ENCODE results near the gene EIF2A. TPM values are rescaled to one million over a fixed set of nuclear protein-coding genes. Genes with fewer than 3 reads are reported as not detected.

The EIF2A gene
- 124 and 181 TPM in 2 replicates for total RNA-seq (2016; rRNA removed; fragmentation: Illumina TruSeq; extraction: Trizol)
- total RNA-seq (2016; cell fraction: cytosol; rRNA removed; fragmentation: Illumina TruSeq; extraction: Trizol; ENCODE audit: low read depth): 107 and 124 TPM in 2 replicates
- total RNA-seq (2016; cell fraction: insoluble cytoplasmic fraction; rRNA removed; fragmentation: Illumina TruSeq; extraction: Trizol): 129 and 176 TPM in 2 replicates
- 181 and 205 TPM in 2 replicates for total RNA-seq (2016; cell fraction: membrane; rRNA removed; fragmentation: Illumina TruSeq; extraction: Trizol)
- total RNA-seq (2016; cell fraction: nucleus; rRNA removed; fragmentation: Illumina TruSeq; extraction: Trizol): 96.9 and 98.8 TPM in 2 replicates
- polyA plus RNA-seq (2011; rRNA removed): 90.5 and 139 TPM in 2 replicates
- polyA plus RNA-seq (2011; cell fraction: cytosol; rRNA removed): 126 and 136 TPM in 2 replicates
- 75.2 and 76.2 TPM in 2 replicates for polyA plus RNA-seq (2011; cell fraction: nucleus; rRNA removed)
- polyA plus RNA-seq (2012): 133 and 143 TPM in 2 replicates
- 83.6 and 86.7 TPM in 2 replicates for polyA plus RNA-seq (2016; cell fraction: cytosol; fragmentation: Illumina TruSeq; extraction: Trizol; ENCODE audit: low read depth)
- polyA plus RNA-seq (2016; cell fraction: insoluble cytoplasmic fraction; fragmentation: Illumina TruSeq; extraction: Trizol; ENCODE audit: low read depth): 148 and 159 TPM in 2 replicates
- 122 and 150 TPM in 2 replicates for polyA plus RNA-seq (2016; cell fraction: membrane; fragmentation: Illumina TruSeq; extraction: Trizol; ENCODE audit: low read depth)
- polyA plus RNA-seq (2016; cell fraction: nucleus; fragmentation: Illumina TruSeq; extraction: Trizol; ENCODE audit: insufficient read depth, low read depth): 123 and 128 TPM in 2 replicates
- 53.6 and 75.5 TPM in 2 replicates for polyA minus RNA-seq (2011; rRNA and poly(A)+ RNA removed; ENCODE audit: low replicate concordance)
- 112 and 145 TPM in 2 replicates for polyA minus RNA-seq (2011; cell fraction: cytosol; rRNA and poly(A)+ RNA removed)
- 134 and 155 TPM in 2 replicates for polyA minus RNA-seq (2011; cell fraction: nucleus; rRNA and poly(A)+ RNA removed)
- Bru-seq, nascent RNA: percentile 90 among the genes with signal in this experiment
- BruChase-seq, experiment 1, labeled RNA remaining after a 6-hour chase: percentile 94 among the genes with signal in this experiment
- BruChase-seq, experiment 2, labeled RNA remaining after a 2-hour chase: percentile 92 among the genes with signal in this experiment
- long read RNA-seq, experiment 1, transcript EIF2A-203 (14 exons, 2,198 nt): major isoform, 122 of 182 reads
- long read RNA-seq, experiment 1, partial matches to known transcripts: 35 of 182 reads
- long read RNA-seq, experiment 1, other reads (novel, unspliced or antisense): 19 of 182 reads
- long read RNA-seq, experiment 2, transcript EIF2A-203 (14 exons, 2,198 nt): major isoform, 6 of 195 reads
- long read RNA-seq, experiment 2, partial matches to known transcripts: 119 of 195 reads
- long read RNA-seq, experiment 2, other reads (novel, unspliced or antisense): 69 of 195 reads

GRCh38 chr3:150546226-150547044 is at the start of gene EIF2A, which contains the start of gene SERP1:
TSS of gene EIF2A (plus strand) at chr3:150546787. CDS start at chr3:150546803, 16 bp downstream.
TSS of gene SERP1 (minus strand) at chr3:150546496. CDS start at chr3:150546135, 361 bp downstream.
- Histone ChIP-seq H3K36me3 (replicated peaks in 1 of 2; ENCODE audit: control insufficient read depth in 1 of 2, insufficient read depth in 2 of 2, low read length in 2 of 2) (peaks cover 2 to 21% of the 10 kb centered on the region in 2 experiments; a peak in 4 of 5 replicates), H4K20me1 (ENCODE audit: insufficient read depth, low read length) (peaks cover 17% of the 10 kb centered on the region; the same call in 1 of the 2 replicates), H3K4me1 (ENCODE audit: insufficient read depth, low read length) (peaks cover 60% of the 10 kb centered on the region), H3K27ac (ENCODE audit: extremely low read length, insufficient read depth, low read length) (peak within 1 kb of the TSS; percentile 97), H3K79me2 (ENCODE audit: insufficient read depth, low read length) (peaks cover 83% of the 10 kb centered on the region), H3K9ac (ENCODE audit: insufficient read depth, low read depth, low read length) (peak within 1 kb of the TSS; percentile 99), H3K4me3 (replicated peaks in 1 of 3; ENCODE audit: insufficient read depth in 1 of 3, low read depth in 2 of 3, low read length in 3 of 3) (peak within 1 kb of the TSS; percentile 94 to 99 (median 97)), H3K27me3 (ENCODE audit: control insufficient read depth in 1 of 2, insufficient read depth in 2 of 2, low read length in 2 of 2) (peaks cover 0 to 7% of the 10 kb centered on the region in 2 experiments; a peak in 1 of 5 replicates), H2AFZ (ENCODE audit: low read length) (peak within 1 kb of the TSS; percentile 75), H3K9me3 (ENCODE audit: low read length) (no peaks in the 10 kb centered on the region), H3K4me2 (ENCODE audit: low read depth, low read length) (peak within 1 kb of the TSS; percentile 74)
- peak; percentile 83 for FAIRE-seq
- in situ Hi-C loops (cut with HindIII; ENCODE audit: extremely low pct_ligation_motif_present, low pct_unique_long_range_greater_than_20kb) (loop anchor here (5.0 kb wide), 1 partner anchor 56 kb away; the partner anchor contains the start of gene SELENOT), intact Hi-C loops (cut with micrococcal nuclease; ENCODE audit: unreplicated experiment) (loop anchor here (5.0 to 10.0 kb wide), 2 partner anchors 134 to 158 kb away; partner anchors contain the start of gene ERICH6)
- BruUV-seq (replicated peaks): no TSS peak
- peak; percentile 98 for ATAC-seq
- under 1% methylated on average over 25 of the region's 86 CpGs for WGBS (ENCODE audit: low lambda C conversion rate)
- CTCF ChIA-PET (ENCODE audit: low intra/inter-chr PET ratio, low total read pairs): no interaction called here
- peak; percentile 97 for DNase-seq (ENCODE audit: low spot score)
- POLR2A ChIA-PET: interaction anchor here (0.7 to 2.8 kb wide), 15 partner anchors 9 to 233 kb away, joined by 3 to 21 read pairs (median 3); partner anchors contain the start of genes ERICH6, SELENOT, SIAH2 and TSC22D2
- TF ChIP-seq HNRNPLL (IDR thresholded peaks at IDR 0.05; ENCODE audit: low read depth, low read length, poor library complexity, severe bottlenecking) (peak; percentile 96), IKZF5 (CRISPR knock-in tag; IDR thresholded peaks at IDR 0.05) (0 out of 2 replicates have a peak, but pooled peaks have one; percentile 69), ZNF225 (CRISPR knock-in tag; IDR thresholded peaks at IDR 0.05) (peak; percentile 94; the same call in 1 of the 2 replicates), ATF3 (CRISPR knock-in tag; IDR thresholded peaks at IDR 0.05) (no peak), ZNF672 (CRISPR knock-in tag; IDR thresholded peaks at IDR 0.05) (no peak), NR2F1 (CRISPR knock-in tag; IDR thresholded peaks at IDR 0.05) (0 out of 4 replicates have a peak, but pooled peaks have one; percentile 11 to 13), ZBTB42 (CRISPR knock-in tag; IDR thresholded peaks at IDR 0.05) (no peak; the same call in 1 of the 2 replicates), ARID3A (IDR thresholded peaks at IDR 0.05; ENCODE audit: low read depth, low read length) (no peak), ZNF354B (CRISPR knock-in tag; IDR thresholded peaks at IDR 0.05) (0 out of 2 replicates have a peak, but pooled peaks have one; percentile 55), CREBL2 (CRISPR knock-in tag; IDR thresholded peaks at IDR 0.05; ENCODE audit: borderline replicate concordance) (peak; percentile 46; the same call in 1 of the 2 replicates), ZNF788 (CRISPR knock-in tag; IDR thresholded peaks at IDR 0.05; ENCODE audit: borderline replicate concordance) (peak; percentile 94; the same call in 1 of the 2 replicates), RNF2 (conservative IDR thresholded peaks at IDR 0.05; ENCODE audit: low read depth) (peak; percentile 48; the same call in 1 of the 2 replicates)
